Measurements from ENCODE around the gene PSD.

DNA sequence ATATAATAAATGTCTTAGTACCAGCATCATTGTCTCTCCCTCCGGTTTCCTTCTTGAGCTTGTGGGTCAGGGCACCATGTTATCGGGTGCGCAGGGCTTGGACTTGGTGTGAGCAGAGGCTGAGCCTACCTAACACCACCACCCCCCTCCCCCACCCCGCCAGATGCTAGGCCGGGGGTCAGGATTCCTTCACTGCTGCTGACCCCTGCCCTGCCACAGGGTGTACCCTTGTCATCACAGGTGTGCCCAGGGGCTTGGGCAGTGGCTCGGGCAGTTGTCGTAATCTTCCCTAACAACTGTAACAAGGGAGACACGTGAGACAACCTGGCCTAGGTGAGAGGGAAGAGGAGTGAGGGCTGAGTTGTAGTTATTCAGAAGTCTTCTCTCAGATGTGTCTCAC is 35.7 kb downstream of the PSD start:
- TF ChIP-seq ZNF623 (tag by site-specific recombination; IDR thresholded peaks at IDR 0.05) = no peak
- no peak for TF ChIP-seq KLF7 (tag by site-specific recombination; IDR thresholded peaks at IDR 0.05; ENCODE audit: borderline replicate concordance)

All from HEK293 (cell line).